CD4-positive, alpha-beta memory T cell (primary cell): Measurements from ENCODE around the gene TMEM179. TPM values are rescaled to one million over a fixed set of nuclear protein-coding genes. Genes with fewer than 3 reads are reported as not detected.

Experiments
- CTCF ChIA-PET: fragments of 350-600 bp; sonication (Branson Sonifier 250); formaldehyde crosslinking; loops from one replicate; lab custom pipeline; 2021; ENCODE audit warnings: inconsistent platforms; ENCODE audit not compliant: partially characterized antibody; lab: Charles Lee
- POLR2A ChIA-PET: fragments of 350-600 bp; sonication (Branson Sonifier 250); formaldehyde crosslinking; loops from one replicate; lab custom pipeline; 2021; ENCODE audit not compliant: partially characterized antibody; lab: Charles Lee
- DNase-seq, 5 donors: peaks; one replicate each; pipeline versions ENCODE4 v3.0.0 to v3.0.0-alpha.2; 2020 to 2022; ENCODE audit warnings: mixed read lengths in 1 of 5
- H3K27ac ChIP-seq: one replicate; pipeline ENCODE4 v1.7.0; 2013; ENCODE audit warnings: low read depth, low read length
- H3K27me3 ChIP-seq: 2 replicates; pipeline ENCODE4 v1.7.0; 2013; ENCODE audit warnings: mild to moderate bottlenecking, low read length, moderate library complexity; ENCODE audit not compliant: insufficient read depth
- H3K36me3 ChIP-seq: 2 replicates; pipeline ENCODE4 v1.7.0; 2013; ENCODE audit warnings: mild to moderate bottlenecking, low read length, moderate library complexity; ENCODE audit not compliant: insufficient read depth
- H3K4me1 ChIP-seq: 2 replicates; pipeline ENCODE4 v1.7.0; 2013; ENCODE audit warnings: mild to moderate bottlenecking, low read length, moderate library complexity; ENCODE audit not compliant: insufficient read depth
- H3K4me3 ChIP-seq, 2 donors: one replicate each; pipeline ENCODE4 v1.7.0; 2013; ENCODE audit warnings: low read length in 2 of 2, mild to moderate bottlenecking in 1 of 2
- H3K9me3 ChIP-seq, 2 donors: one replicate each; pipeline ENCODE4 v1.7.0; 2013; ENCODE audit warnings: low read length in 2 of 2, control low read depth in 1 of 2; ENCODE audit not compliant: control insufficient read depth in 1 of 2
- H3K27ac Mint-ChIP-seq, 7 donors: one replicate each; pipeline ENCODE4 v1.8.0; 2020 to 2021; ENCODE audit warnings: mixed read lengths in 7 of 7, mild to moderate bottlenecking in 6 of 7, inconsistent platforms in 3 of 7, moderate library complexity in 3 of 7
- H3K27me3 Mint-ChIP-seq, 2 donors: one replicate each; pipeline ENCODE4 v1.8.0; 2020 to 2021; ENCODE audit warnings: mixed read lengths in 2 of 2
- H3K36me3 Mint-ChIP-seq, 2 donors: one replicate each; pipeline ENCODE4 v1.8.0; 2020 to 2021; ENCODE audit warnings: mixed read lengths in 2 of 2, inconsistent platforms in 1 of 2, mild to moderate bottlenecking in 1 of 2
- H3K4me1 Mint-ChIP-seq, 4 donors: one replicate each; pipeline ENCODE4 v1.8.0; 2020 to 2021; ENCODE audit warnings: mixed read lengths in 4 of 4, mild to moderate bottlenecking in 1 of 4
- H3K4me3 Mint-ChIP-seq, 8 donors: one replicate each; pipeline ENCODE4 v1.8.0; 2020 to 2021; ENCODE audit warnings: mixed read lengths in 8 of 8, mild to moderate bottlenecking in 7 of 8, moderate library complexity in 6 of 8, inconsistent platforms in 3 of 8
- H3K9me3 Mint-ChIP-seq, 8 donors: one replicate each; pipeline ENCODE4 v1.8.0; 2020 to 2021; ENCODE audit warnings: mixed read lengths in 8 of 8, mild to moderate bottlenecking in 5 of 8, inconsistent platforms in 3 of 8, moderate library complexity in 1 of 8
- intact Hi-C: fragments of 100-400 bp; cut with micrococcal nuclease; formaldehyde crosslinking; loops from one replicate; pipeline ENCODE4 v1.15.1; 2023
- polyA plus RNA-seq, 2 donors: library from polyadenylated mRNA; unstranded; fragments of 300-500 nt; fragmentation: Illumina TruSeq; gene quantifications; one replicate each; pipeline ENCODE4 v1.2.3, GENCODE V29; 2021
- total RNA-seq, 2 experiments: library from RNA; stranded (reverse); gene quantifications; one replicate each; pipeline ENCODE4 v1.2.3, GENCODE V29; 2021

Gene TMEM179
- total and polyA plus RNA-seq, 4 experiments from 2014 or later = not detected

DNA sequence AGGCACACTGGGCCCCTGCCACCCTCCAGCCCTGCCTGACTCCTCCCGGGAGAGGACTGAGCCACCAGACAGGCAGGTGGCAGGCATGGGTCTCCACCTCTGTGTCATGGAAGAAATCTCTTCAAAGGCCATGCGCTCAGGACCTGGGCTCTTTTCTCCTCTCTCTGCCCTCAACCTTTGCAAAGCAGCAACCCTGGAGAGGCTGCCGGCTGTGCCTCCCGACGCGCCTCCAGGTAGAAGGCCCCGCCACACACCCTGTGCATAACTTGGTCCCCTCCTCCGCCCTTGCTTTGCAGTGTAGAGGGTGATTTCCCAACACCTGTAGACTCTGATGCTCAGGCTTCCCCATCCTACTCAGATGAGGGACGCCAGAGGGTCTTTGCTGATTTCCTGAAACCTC is 28.2 kb upstream of the TMEM179 start:
- Mint-ChIP-seq H3K9me3 (peaks cover 4 to 20% (median 15%) of the 10 kb centered on the region in 8 donors), H3K27ac (no peak overlapping the region), H3K4me1 (no peaks in the 10 kb centered on the region), H3K4me3 (no peak overlapping the region), H3K36me3 (peaks cover 3 to 4% of the 10 kb centered on the region in 2 donors), H3K27me3 (peaks cover 7 to 10% of the 10 kb centered on the region in 2 donors)
- peaks cover 0 to 5% of the 10 kb centered on the region in 2 donors for H3K9me3 ChIP-seq
- intact Hi-C loops = no loop called here
- H3K4me3 ChIP-seq = no peak overlapping the region
- no peak overlapping the region for H3K27ac ChIP-seq
- no peak for DNase-seq
- POLR2A ChIA-PET = no interaction called here
- no peaks in the 10 kb centered on the region for H3K36me3 ChIP-seq
- no peaks in the 10 kb centered on the region for H3K4me1 ChIP-seq
- CTCF ChIA-PET = no interaction called here
- no peaks in the 10 kb centered on the region for H3K27me3 ChIP-seq

GRCh38 chr14:104624939-104625338 is 20.4 kb upstream of the TMEM179 start:
- no peak for DNase-seq
- CTCF ChIA-PET = no interaction called here
- Mint-ChIP-seq H3K27me3 (peaks cover 22 to 30% of the 10 kb centered on the region in 2 donors), H3K4me3 (no peak overlapping the region), H3K9me3 (peaks cover 4 to 41% (median 29%) of the 10 kb centered on the region in 8 donors), H3K27ac (no peak overlapping the region), H3K4me1 (no peaks in the 10 kb centered on the region), H3K36me3 (peaks cover 5 to 13% of the 10 kb centered on the region in 2 donors)
- H3K9me3 ChIP-seq = peaks cover 0 to 5% of the 10 kb centered on the region in 2 donors
- H3K36me3 ChIP-seq = no peaks in the 10 kb centered on the region
- H3K27ac ChIP-seq = no peak overlapping the region
- no peak overlapping the region for H3K4me3 ChIP-seq
- intact Hi-C loops = no loop called here
- H3K4me1 ChIP-seq = no peaks in the 10 kb centered on the region
- peaks cover 5% of the 10 kb centered on the region for H3K27me3 ChIP-seq
- POLR2A ChIA-PET = no interaction called here

DNA sequence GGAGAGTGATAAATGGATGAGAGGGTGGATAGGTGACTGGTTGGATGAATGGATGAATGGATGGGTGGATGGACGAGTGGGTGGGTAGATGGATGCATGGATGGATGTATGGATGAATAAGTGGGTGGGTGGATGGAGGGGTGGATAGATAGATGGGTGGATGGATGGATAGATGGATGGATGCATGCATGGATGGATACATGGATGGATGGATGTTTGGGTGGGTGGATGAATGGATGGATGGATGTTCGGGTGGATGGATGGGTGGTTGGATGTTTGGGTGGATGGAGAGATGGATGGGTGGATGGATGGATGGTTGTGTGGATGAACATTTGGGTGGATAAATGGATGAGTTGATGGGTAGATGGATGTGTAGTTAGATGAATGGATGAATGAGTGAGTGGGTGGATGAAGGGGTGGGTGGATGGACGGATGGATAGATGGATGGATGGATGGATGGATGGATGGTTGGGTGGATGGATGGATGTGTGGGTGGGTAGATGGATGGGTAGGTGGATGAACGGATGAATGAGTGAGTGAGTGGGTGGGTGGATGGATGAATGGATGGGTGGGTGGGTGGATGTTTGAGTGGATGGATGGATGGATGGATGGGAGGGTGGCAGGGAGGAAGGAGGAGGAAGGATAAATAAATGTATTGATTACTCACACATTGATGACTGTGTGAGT is 9.7 kb upstream of the TMEM179 start:
- no peak overlapping the region for H3K27ac Mint-ChIP-seq
- no peaks in the 10 kb centered on the region for H3K36me3 ChIP-seq
- H3K9me3 ChIP-seq = no peaks in the 10 kb centered on the region
- peaks cover 0 to 3% (median under 1%) of the 10 kb centered on the region in 8 donors for H3K9me3 Mint-ChIP-seq
- no peak overlapping the region for H3K4me3 Mint-ChIP-seq
- no peaks in the 10 kb centered on the region for H3K36me3 Mint-ChIP-seq
- ChIA-PET CTCF (no interaction called here), POLR2A (no interaction called here)
- no peaks in the 10 kb centered on the region for H3K4me1 ChIP-seq
- peaks cover 0 to 2% (median 0%) of the 10 kb centered on the region in 4 donors for H3K4me1 Mint-ChIP-seq
- intact Hi-C loops = no loop called here
- H3K27ac ChIP-seq = no peak overlapping the region
- H3K4me3 ChIP-seq = no peak overlapping the region
- peaks cover 25 to 50% of the 10 kb centered on the region in 2 donors for H3K27me3 Mint-ChIP-seq
- H3K27me3 ChIP-seq = peaks cover 12% of the 10 kb centered on the region
- no peak for DNase-seq

DNA sequence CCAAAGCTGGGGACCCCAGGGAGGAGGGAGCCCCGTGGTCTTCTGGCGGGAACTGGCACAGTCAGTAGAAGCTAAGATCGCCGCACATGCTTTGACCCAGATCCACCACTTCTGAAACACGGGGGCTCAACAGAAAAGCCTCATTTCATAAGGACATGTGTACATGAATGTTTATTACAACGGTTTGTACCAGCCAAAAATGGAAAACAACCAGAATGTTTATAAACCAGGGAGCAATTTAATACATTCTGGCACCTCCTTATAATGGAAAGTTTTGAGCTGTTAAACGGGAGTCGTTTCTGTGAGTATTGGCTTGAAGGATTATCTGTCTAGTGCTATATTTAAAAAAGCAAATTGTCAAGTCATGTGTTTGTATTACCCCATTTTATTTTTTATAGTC is 7.3 kb upstream of the TMEM179 start:
- H3K4me3 ChIP-seq = no peak overlapping the region
- no peak for DNase-seq
- intact Hi-C loops = no loop called here
- no peaks in the 10 kb centered on the region for H3K9me3 ChIP-seq
- H3K27ac ChIP-seq = no peak overlapping the region
- peaks cover 12 to 42% of the 10 kb centered on the region in 2 donors for H3K27me3 Mint-ChIP-seq
- H3K4me1 Mint-ChIP-seq = no peaks in the 10 kb centered on the region
- no peaks in the 10 kb centered on the region for H3K4me1 ChIP-seq
- no peak overlapping the region for H3K4me3 Mint-ChIP-seq
- peaks cover 0 to 3% (median 0%) of the 10 kb centered on the region in 8 donors for H3K9me3 Mint-ChIP-seq
- no peaks in the 10 kb centered on the region for H3K36me3 ChIP-seq
- H3K27ac Mint-ChIP-seq = no peak overlapping the region
- POLR2A ChIA-PET = no interaction called here
- peaks cover 4% of the 10 kb centered on the region for H3K27me3 ChIP-seq
- H3K36me3 Mint-ChIP-seq = no peaks in the 10 kb centered on the region
- CTCF ChIA-PET = no interaction called here

DNA sequence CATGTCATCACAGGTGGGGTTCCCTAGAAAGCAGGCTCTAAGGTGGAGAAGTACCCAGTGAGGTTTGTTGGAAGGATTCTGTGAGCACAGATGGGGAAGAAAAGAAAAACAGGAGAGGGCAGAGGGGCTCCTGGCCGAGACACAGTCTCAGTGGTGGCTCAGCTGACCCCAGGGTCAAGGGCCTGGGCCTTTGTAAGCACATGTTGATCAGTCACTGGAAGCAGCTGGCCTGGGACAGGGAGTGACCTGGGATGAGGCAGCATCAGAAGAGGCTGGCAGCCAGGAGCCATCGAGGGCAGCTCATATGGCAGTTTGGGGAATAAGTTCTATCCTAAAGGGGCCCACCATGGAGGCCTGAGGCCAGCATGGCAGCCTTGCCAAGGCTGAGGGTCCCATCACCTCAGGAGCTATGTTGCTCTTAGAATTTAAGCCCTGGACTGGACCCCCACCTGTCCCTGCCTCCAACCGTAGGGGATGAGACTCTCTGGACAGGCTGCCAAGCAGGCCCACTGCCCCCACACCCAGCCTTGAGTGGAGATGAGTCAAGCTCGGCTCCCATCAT is 6.3 kb upstream of the TMEM179 start:
- Histone ChIP-seq H3K9me3 (no peaks in the 10 kb centered on the region), H3K4me1 (no peaks in the 10 kb centered on the region), H3K27ac (no peak overlapping the region), H3K27me3 (peaks cover 3% of the 10 kb centered on the region), H3K4me3 (no peak overlapping the region), H3K36me3 (no peaks in the 10 kb centered on the region)
- ChIA-PET POLR2A (no interaction called here), CTCF (no interaction called here)
- Mint-ChIP-seq H3K9me3 (peaks cover 0 to 7% (median 3%) of the 10 kb centered on the region in 8 donors), H3K4me3 (no peak overlapping the region), H3K4me1 (peaks cover 0 to under 1% (median 0%) of the 10 kb centered on the region in 4 donors), H3K27ac (no peak overlapping the region), H3K27me3 (peaks cover 13 to 47% of the 10 kb centered on the region in 2 donors), H3K36me3 (no peaks in the 10 kb centered on the region)
- no peak for DNase-seq
- intact Hi-C loops = no loop called here

DNA sequence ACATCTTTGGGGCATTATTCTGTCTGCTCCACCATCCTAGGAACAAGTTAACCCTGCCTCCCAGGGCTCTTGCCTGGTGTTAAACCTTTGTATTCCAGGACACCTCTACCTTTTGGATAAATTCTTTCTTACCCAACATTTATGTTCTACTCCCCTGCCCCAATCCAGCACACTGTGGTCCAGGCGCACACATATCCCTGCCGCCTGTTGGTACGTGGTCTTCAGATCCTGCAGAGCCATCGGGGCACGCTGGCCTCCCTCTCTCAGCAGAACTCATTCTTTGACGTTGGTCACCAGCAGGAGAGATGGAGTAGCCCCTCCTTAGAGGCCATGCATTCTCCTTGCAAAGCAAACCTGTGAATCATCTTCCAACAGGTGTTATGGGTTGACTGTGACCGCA is 5.1 kb upstream of the TMEM179 start:
- no peak overlapping the region for H3K4me3 Mint-ChIP-seq
- H3K4me1 Mint-ChIP-seq = peaks cover 0 to 5% (median 0%) of the 10 kb centered on the region in 4 donors
- no peaks in the 10 kb centered on the region for H3K36me3 Mint-ChIP-seq
- ChIA-PET POLR2A (no interaction called here), CTCF (no interaction called here)
- no peaks in the 10 kb centered on the region for H3K36me3 ChIP-seq
- no peak for DNase-seq
- peaks cover 3% of the 10 kb centered on the region for H3K27me3 ChIP-seq
- no peaks in the 10 kb centered on the region for H3K9me3 ChIP-seq
- H3K4me1 ChIP-seq = no peaks in the 10 kb centered on the region
- intact Hi-C loops = no loop called here
- no peak overlapping the region for H3K4me3 ChIP-seq
- peaks cover 20 to 53% of the 10 kb centered on the region in 2 donors for H3K27me3 Mint-ChIP-seq
- peaks cover 0 to 7% (median under 1%) of the 10 kb centered on the region in 8 donors for H3K9me3 Mint-ChIP-seq
- H3K27ac ChIP-seq = no peak overlapping the region
- no peak overlapping the region for H3K27ac Mint-ChIP-seq

DNA sequence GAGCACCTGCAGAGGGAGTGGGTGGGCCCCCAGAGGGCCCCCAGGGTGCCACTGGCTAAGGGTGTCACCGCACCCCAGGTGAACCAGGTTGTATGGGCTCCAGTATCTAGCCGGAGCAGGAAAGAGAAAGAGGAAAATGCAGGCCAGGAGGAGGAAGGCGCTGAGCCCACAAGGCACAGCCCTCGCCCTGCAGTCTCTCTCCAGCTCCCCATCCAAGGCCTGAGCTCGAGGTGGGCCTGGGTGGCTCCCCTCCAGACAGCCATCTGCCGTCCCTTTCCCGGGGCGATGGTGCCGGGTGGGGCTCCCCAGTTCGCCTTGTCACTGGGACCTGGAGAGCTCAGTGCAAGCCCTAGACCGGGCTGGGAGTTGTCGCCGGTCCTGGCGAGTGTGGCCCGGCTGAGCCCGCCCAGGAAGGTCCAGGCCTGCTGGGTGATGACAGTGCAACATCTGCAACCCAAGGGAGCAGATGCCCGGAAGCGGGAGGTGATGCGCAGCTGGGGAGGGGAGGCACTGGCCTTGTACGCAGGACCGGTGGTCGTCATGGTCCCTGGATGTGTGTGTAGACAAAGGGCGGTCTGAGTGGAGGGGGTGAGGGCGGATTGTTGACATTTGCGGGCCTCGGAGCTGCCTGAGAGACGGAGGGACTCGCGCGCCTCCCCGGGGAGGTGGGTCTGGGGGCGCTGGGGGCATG is 716 bp downstream of the TMEM179 start:
- no peak overlapping the region for H3K27ac Mint-ChIP-seq
- Histone ChIP-seq H3K9me3 (no peaks in the 10 kb centered on the region), H3K4me1 (no peaks in the 10 kb centered on the region), H3K27me3 (peaks cover 3% of the 10 kb centered on the region), H3K27ac (no peak overlapping the region), H3K4me3 (no peak overlapping the region), H3K36me3 (no peaks in the 10 kb centered on the region)
- H3K9me3 Mint-ChIP-seq = peaks cover 0 to 5% (median 0%) of the 10 kb centered on the region in 8 donors
- intact Hi-C loops = no loop called here
- no peak overlapping the region for H3K4me3 Mint-ChIP-seq
- H3K4me1 Mint-ChIP-seq = peaks cover 0 to 13% (median 4%) of the 10 kb centered on the region in 4 donors
- H3K36me3 Mint-ChIP-seq = no peaks in the 10 kb centered on the region
- CTCF ChIA-PET = no interaction called here
- H3K27me3 Mint-ChIP-seq = peaks cover 29 to 36% of the 10 kb centered on the region in 2 donors
- DNase-seq = no peak
- POLR2A ChIA-PET = no interaction called here
